ENCODE measurements around the gene DYNAP.

DNA sequence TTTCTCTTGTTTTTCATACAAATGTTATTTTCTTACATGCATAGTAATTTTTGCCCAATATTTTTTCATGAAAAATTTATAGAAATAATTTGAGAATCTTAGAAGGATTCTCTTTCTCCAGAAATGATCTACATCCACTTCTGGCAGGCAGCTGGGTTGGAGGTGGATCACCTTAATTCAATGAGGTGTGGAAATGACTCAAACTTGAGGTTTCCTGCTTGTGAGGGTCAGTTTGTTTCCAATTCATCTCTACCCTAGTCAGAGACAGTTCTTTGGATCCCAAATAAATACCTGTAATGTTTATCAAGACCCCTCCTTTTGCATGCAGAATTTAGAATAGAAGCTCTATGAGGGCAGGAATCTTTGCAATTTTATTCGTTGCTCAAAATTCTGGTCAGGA, 35.0 kb upstream of the DYNAP start:
- no peak for TF ChIP-seq POLR2AphosphoS5 (IDR thresholded peaks at IDR 0.05)
- no peak for TF ChIP-seq POLR2A (IDR thresholded peaks at IDR 0.05)
- TF ChIP-seq, protein P1, sequence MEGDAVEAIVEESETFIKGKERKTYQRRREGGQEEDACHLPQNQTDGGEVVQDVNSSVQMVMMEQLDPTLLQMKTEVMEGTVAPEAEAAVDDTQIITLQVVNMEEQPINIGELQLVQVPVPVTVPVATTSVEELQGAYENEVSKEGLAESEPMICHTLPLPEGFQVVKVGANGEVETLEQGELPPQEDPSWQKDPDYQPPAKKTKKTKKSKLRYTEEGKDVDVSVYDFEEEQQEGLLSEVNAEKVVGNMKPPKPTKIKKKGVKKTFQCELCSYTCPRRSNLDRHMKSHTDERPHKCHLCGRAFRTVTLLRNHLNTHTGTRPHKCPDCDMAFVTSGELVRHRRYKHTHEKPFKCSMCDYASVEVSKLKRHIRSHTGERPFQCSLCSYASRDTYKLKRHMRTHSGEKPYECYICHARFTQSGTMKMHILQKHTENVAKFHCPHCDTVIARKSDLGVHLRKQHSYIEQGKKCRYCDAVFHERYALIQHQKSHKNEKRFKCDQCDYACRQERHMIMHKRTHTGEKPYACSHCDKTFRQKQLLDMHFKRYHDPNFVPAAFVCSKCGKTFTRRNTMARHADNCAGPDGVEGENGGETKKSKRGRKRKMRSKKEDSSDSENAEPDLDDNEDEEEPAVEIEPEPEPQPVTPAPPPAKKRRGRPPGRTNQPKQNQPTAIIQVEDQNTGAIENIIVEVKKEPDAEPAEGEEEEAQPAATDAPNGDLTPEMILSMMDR (IDR thresholded peaks at IDR 0.05), result no peak

Data from prostate gland (tissue), 2 donors.